Measurements from ENCODE around the gene PACSIN1. TPM values are rescaled to one million over a fixed set of nuclear protein-coding genes. Genes with fewer than 3 reads are reported as not detected.

PACSIN1 gene
- total RNA-seq, 2 donors from 2014 or later: 0.97 TPM; not detected in 1

DNA sequence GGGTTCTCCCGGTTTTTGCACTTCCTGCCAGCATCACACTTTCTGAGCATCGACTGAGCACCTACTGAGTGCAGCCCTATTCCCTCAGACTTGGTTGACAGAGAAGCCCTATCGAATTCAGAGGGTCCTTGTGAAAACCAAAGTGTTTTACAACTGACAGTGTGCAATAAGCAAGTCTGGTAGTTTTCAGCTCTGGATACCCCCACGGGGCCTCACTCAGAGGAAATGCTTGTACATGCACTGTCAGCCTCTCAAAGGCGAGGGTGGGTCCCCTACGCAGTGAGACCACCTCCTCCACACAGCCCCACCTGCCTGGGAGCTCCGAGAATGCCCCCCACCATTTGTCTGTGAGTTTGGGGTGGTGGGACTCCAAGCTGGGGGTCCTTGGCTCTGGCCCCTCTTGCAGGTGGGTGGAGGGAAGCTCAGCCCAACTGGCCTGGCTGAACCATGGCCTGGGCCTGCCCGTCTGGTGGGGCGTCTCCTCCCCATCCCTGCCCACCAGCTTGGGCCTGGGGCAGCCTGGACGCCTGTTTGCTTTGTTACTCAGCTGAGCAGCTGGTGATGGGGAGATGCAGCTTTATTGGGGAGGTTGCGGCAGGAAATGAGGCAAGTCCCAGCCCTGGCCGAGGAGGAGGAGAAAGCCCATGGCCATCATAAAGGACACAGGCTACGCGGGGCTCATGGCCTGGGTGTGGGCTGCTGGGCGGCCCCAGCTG is 88.6 kb downstream of the PACSIN1 start:
- DNase-seq (ENCODE audit: low spot score in 2 of 2) (no peak), ATAC-seq (no peak)
- Mint-ChIP-seq H3K36me3 (no peaks in the 10 kb centered on the region), H3K27ac (peak overlapping the region in 1 of 2 donors; percentile 56), H3K9me3 (no peaks in the 10 kb centered on the region)

DNA sequence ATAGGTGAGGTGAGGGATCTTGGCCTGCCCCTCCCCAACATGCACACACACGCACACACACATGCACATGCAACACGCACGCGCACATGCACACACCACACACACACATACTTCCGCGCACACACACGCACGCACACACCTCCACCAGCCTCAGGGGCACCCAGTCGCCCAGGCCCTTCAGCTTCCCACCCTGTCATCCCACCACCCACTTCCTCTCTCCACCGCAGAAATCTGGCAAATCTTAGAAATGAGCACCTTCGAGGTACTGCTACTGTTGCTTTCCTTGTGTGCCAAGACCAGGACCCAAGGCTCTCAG is 89.1 kb downstream of the PACSIN1 start:
- ATAC-seq (peak in 1 of 2 donors; percentile 22), DNase-seq (ENCODE audit: low spot score in 2 of 2) (no peak)
- Mint-ChIP-seq H3K27ac (no peak overlapping the region), H3K36me3 (no peaks in the 10 kb centered on the region), H3K9me3 (no peaks in the 10 kb centered on the region)

DNA sequence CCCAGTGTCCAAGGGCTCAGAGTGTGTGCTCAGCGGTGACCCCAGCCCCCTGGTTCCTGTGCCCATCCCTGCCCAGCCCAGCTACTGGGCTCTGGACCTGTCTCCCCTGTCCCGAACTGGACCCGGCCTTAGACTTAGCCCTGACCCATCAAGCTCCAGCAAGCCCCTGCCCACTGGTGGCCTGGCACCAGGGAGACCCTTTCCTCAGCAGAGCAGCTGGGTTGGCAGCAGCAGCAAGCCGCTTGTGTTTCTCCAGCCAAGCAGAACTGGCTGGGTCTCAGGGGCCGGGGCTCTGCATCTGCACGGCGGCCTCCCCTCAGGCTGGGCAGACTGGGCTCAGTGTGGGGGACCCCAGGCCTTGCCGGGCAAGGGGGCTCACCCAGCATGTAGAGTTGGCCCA is 89.5 kb downstream of the PACSIN1 start:
- Mint-ChIP-seq H3K9me3 (no peaks in the 10 kb centered on the region), H3K36me3 (no peaks in the 10 kb centered on the region), H3K27ac (no peak overlapping the region)
- ATAC-seq (no peak), DNase-seq (ENCODE audit: low spot score in 2 of 2) (no peak)

DNA sequence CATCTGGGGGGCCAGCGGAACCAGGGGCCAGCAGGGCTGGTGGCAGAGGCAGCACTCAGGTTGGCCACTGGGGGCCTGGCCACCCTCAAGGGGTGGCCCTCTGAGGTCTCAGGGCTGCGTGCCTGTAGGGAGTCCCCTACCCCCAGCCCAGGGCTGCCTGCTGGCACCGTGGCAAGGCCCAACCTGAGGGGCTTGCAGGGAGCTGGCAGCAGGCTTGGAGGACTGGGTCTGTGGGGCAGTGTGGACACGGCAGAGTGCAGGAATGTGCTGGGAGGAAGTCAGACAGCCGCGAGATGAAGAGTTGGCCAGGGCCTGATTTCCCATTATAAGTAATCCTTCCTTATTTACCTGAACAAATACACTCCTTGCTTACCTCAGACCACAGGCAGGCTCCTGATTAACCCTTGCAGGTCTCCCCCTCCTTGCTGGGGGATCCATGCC is 90.2 kb downstream of the PACSIN1 start, which contains the start of gene SPDEF:
TSS of gene SPDEF (minus strand) at position 299 of the 441 bp plus-strand sequence. CDS start 11,874 bp downstream, outside the sequence.
- no peak for ATAC-seq
- H3K27ac Mint-ChIP-seq: peak within 1 kb of the TSS in 1 of 2 donors; percentile 18
- H3K36me3 Mint-ChIP-seq: no peaks in the 10 kb centered on the region
- DNase-seq (ENCODE audit: low spot score in 2 of 2): no peak
- H3K9me3 Mint-ChIP-seq: no peaks in the 10 kb centered on the region

DNA sequence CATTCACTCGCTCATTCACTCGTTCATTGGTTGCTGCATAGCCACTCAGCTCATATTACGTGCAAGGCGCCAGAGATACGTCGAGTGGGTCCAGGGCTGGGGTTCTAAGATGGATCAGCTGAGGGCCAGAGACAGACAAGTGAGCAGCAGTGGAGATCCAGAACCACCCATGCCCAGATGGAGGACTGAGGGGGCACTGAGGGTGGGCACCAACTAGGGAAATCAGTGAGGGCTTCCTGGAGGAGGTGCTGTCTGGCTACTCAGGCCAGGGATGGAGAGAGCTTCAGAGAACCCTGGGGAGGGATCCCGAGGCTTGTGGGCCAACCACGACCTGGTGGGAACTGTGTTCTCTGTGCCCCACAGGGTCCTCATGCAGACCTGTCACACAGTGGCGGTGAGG is 90.6 kb downstream of the PACSIN1 start:
- DNase-seq (ENCODE audit: low spot score in 2 of 2) (no peak), ATAC-seq (no peak)
- H3K27ac Mint-ChIP-seq: peak overlapping the region in 1 of 2 donors; percentile 18
- H3K9me3 Mint-ChIP-seq: no peaks in the 10 kb centered on the region
- H3K36me3 Mint-ChIP-seq: no peaks in the 10 kb centered on the region

DNA sequence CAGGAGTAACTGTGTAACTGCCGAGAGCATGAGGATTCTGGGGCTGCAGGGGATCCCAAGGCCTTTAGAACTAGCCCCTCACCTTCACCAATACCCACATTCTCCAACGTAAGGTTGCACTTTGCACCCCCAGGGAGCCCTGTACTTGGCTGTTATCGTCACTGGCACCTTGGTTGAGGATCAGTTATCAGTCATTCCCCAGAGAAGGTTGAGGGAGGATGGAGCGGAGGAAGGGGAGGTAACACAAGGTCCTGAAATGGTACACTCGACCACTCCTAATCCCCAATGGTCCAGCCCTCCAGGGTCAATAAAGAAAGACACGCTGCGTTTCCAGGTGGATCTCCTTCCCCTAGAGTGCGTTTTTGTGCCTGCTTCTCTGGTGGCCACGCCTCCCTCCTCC is 91.4 kb downstream of the PACSIN1 start:
- ATAC-seq (no peak), DNase-seq (ENCODE audit: low spot score in 2 of 2) (no peak)
- H3K9me3 Mint-ChIP-seq: no peaks in the 10 kb centered on the region
- H3K36me3 Mint-ChIP-seq: no peaks in the 10 kb centered on the region
- H3K27ac Mint-ChIP-seq: no peak overlapping the region

DNA sequence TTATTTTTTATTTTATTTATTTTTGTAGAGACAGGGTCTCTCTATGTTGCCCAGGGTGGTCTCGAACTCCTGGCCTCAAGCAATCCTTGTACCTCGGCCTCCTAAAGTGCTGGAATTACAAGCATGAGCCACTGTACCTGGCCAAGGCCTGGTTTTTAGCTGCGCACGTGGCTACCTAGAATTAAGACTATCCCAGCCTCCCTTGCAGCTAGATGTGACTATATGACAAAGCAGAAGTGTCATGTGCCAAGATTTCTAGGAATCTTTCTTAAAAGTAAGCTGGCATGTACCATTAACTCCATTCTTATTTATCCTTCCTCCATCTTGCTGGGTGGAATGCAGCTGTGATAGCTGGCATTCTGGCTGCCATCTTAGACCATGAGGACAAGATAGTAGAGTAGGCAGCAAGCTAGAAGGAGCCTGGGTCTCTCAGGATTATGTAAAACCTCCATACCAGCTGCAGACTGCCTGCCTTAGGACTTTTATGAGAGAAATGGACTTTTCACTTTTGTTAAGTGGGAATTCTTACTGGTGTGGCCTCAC is 92.4 kb downstream of the PACSIN1 start:
- ATAC-seq (no peak), DNase-seq (ENCODE audit: low spot score in 2 of 2) (no peak)
- Mint-ChIP-seq H3K36me3 (no peaks in the 10 kb centered on the region), H3K9me3 (no peaks in the 10 kb centered on the region), H3K27ac (no peak overlapping the region)

DNA sequence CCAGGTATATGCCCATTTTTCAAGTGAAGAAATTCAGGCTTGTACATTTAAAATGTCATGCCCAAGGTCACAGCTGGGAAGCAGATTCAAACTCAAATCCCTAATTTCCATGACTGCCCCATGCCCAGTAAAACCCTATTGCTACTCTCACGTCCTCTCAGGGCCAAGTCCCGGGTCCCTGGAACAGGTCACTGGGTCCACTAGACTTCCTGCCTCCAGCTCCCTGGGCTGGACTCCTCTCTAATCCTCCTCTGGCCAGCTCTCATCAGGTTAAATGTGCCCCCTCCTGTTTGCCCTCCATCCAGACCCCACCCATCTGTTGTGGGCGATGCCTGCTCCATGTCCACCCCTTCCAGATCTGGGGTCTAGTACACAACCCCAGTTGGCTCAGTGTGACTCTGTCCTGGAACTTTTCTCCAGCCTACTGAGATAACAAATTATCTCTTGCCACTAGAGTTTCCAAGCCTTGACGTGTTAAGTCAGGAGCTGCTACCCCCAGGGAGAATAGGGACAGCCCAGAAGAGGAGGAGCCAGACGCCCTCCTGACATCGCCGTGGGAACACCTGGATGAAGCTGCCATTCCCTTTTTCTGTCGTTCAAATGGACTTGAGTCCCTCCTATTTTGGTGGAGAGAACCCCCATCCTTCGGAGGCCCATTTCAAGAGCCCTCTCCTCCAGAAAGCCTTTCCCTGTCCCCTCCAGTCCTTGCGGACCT is 93.9 kb downstream of the PACSIN1 start:
- peak overlapping the region in 1 of 2 donors; percentile 46 for H3K27ac Mint-ChIP-seq
- H3K36me3 Mint-ChIP-seq: no peaks in the 10 kb centered on the region
- no peaks in the 10 kb centered on the region for H3K9me3 Mint-ChIP-seq
- ATAC-seq (no peak), DNase-seq (ENCODE audit: low spot score in 2 of 2) (no peak)

DNA sequence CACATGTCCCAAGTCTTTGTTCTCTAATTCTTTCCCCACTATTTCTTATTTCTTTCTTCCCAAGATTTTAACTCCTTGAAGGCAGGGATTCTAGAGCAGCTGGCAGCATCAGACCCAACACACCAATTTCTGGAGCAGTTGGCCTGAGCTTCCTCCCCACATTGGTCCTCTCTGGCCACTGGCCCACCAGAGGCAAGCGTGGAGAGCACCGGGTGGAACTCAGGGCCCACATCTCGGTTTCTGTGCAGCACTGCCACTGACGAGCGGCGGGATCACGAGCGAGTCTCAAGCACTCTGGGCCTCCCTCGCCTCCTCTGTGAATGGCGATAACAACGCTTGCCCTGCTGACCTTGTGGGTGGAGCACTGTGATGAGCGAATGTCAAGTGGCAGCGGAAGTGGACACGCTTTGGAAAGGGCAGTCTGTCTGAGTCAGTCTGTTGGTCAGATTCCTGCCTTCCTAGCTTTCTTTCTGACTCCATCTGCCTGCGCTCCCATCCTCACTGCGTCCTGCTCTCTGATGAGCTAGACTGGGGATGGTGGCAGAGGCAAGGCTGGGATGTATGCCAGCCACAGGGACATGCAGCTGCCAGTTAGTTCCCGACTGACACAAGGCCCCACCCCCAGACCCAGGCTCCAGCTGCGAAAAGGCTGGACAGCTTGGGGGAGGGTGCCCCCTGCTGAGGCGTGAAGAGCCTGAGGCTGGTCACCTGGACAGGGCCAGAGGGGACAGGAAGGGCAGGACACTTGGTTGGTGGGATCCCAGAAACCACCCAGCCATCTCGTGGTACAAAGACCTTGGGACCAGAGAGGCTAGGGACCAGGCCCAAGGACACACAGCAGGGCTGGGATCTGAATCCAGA is 94.7 kb downstream of the PACSIN1 start:
- ATAC-seq (no peak), DNase-seq (ENCODE audit: low spot score in 2 of 2) (no peak)
- Mint-ChIP-seq H3K36me3 (no peaks in the 10 kb centered on the region), H3K27ac (peak overlapping the region in 1 of 2 donors; percentile 46), H3K9me3 (no peaks in the 10 kb centered on the region)

DNA sequence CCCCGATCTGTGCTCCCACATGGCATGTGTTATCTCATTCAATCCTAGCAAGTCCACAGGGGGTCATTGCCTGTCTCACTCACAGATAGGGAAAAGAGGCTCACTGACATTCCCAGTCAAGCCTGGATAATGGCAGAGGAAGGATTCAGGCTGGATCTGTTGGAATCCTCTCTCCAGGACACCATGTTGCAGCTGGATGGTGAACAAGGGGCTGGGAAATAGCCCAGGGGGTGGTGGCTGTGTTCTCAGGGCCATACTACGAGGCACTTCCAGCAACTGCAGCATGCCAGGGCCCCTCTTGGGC is 95.3 kb downstream of the PACSIN1 start:
- no peaks in the 10 kb centered on the region for H3K9me3 Mint-ChIP-seq
- DNase-seq (ENCODE audit: low spot score in 2 of 2) (no peak), ATAC-seq (no peak)
- H3K27ac Mint-ChIP-seq: no peak overlapping the region
- H3K36me3 Mint-ChIP-seq: no peaks in the 10 kb centered on the region

DNA sequence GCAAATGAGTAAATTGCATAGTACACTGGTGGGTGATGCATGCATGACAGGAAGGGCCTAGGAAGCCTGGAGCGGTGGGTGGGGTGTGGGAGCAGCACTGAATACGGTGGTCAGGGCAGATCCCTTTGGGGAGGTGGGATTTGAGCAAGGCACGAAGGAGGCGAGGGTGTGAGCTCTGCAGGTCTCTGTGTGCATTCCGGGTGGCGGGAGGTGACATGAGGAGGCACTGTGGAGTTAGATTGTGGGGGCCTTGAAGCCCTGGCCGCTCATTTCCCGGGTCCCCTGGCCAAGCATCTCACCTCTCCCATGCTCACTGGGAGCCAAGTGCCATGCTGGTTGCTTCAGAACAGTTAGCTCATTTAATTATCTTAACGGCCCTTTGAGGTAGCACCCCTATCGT is 96.5 kb downstream of the PACSIN1 start:
- no peak for ATAC-seq
- no peak overlapping the region for H3K27ac Mint-ChIP-seq

DNA sequence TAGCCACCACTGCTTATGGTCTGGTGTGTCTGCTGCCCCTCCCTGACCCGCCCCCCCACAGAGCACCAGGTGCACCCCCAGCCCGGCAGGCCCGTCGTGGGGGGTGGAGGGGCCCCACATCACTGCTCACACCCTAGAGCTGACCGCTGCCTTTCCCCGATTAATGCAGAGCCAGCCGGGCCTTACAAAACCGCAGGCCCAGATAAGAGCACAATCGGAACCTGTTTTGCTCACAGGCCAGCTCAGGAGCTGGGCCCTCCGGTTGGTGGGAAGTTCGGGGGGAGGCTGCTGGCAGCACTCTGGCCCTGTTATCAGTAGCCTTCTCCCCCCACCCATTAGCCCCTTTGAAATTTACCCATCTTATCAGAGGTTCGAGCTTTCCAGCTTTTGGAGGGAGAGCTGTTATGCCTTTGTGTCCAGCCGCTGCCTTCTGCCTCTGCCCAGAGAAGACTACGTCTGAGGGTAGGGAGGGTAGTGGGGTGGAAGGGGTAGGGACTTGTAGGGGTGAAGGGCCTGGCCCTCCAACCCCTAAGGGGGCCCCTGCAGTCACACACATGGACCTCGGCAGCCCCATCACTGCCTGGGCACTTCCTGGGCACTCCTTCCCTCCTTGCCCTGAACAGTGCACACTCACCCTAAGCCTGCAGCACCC is 97.1 kb downstream of the PACSIN1 start:
- Mint-ChIP-seq H3K9me3 (no peaks in the 10 kb centered on the region), H3K27ac (no peak overlapping the region), H3K36me3 (no peaks in the 10 kb centered on the region)
- no peak for ATAC-seq
- DNase-seq (ENCODE audit: low spot score in 2 of 2): no peak

More for the DNA sequence above, 96.5 kb downstream of the PACSIN1 start:
- Mint-ChIP-seq H3K36me3 (no peaks in the 10 kb centered on the region), H3K9me3 (no peaks in the 10 kb centered on the region)
- no peak for DNase-seq (ENCODE audit: low spot score in 2 of 2)

DNA sequence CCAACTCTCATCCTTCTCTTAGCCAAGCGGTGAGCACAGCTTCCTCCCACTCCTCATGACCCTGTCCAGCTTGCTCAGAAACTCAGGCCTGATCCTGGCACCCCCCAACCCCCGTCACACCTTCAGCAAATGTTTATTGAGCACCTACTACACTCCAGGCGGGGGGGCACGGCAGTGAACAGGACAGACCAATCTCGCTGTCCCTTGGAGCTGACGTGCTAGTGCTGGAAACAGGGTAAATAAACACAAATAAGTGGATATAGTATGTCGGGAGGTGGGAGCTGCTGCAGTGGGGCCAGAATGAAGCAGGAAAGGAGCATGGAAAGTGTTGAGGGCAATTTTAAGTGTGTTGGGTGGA is 97.6 kb downstream of the PACSIN1 start:
- ATAC-seq (no peak), DNase-seq (ENCODE audit: low spot score in 2 of 2) (no peak)
- H3K36me3 Mint-ChIP-seq: no peaks in the 10 kb centered on the region
- H3K9me3 Mint-ChIP-seq: no peaks in the 10 kb centered on the region
- no peak overlapping the region for H3K27ac Mint-ChIP-seq

DNA sequence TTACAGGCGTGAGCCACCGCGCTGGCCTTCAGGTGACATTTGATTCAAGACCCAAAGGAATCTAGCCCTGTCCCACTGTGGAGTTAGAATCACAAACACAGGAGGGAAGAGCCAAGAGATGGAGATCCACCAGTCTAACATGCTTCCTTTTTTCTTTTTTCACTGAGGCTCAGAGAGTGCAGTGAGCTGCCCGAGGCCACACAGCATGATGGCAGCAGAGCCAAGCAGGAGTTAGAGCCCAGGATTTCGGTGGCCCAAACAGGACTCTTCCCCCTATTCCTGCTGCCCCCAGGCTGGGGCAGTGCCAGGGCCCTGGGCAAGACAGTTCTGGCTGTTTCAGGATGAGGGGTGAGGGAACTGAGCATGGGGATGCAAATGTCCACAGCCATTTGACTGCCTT is 98.3 kb downstream of the PACSIN1 start:
- no peaks in the 10 kb centered on the region for H3K9me3 Mint-ChIP-seq
- H3K27ac Mint-ChIP-seq: no peak overlapping the region
- no peak for DNase-seq (ENCODE audit: low spot score in 2 of 2)
- no peak for ATAC-seq
- H3K36me3 Mint-ChIP-seq: no peaks in the 10 kb centered on the region

DNA sequence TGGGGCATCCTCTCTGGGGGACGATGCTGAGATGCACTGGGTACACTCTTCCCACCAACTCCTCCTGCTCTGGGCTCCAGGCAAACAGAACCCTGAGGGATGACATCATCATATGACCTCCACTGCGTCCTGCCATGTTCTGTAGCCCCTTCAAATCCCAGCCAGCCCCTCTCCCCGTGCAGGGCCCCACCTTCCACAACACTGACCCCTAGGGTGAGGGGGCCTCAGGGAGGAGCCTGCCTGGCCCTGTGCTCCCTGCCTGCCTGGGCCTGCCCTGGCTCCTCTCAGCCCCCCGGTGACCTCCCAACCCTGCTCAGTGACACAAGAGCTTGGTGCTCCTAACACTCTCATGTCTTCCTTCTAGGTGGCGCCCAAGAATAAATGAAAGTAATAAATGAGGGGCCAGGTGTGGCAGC is 99.9 kb downstream of the PACSIN1 start:
- DNase-seq (ENCODE audit: low spot score in 2 of 2) (no peak), ATAC-seq (no peak)
- no peak overlapping the region for H3K27ac Mint-ChIP-seq
- no peaks in the 10 kb centered on the region for H3K36me3 Mint-ChIP-seq
- no peaks in the 10 kb centered on the region for H3K9me3 Mint-ChIP-seq

DNA sequence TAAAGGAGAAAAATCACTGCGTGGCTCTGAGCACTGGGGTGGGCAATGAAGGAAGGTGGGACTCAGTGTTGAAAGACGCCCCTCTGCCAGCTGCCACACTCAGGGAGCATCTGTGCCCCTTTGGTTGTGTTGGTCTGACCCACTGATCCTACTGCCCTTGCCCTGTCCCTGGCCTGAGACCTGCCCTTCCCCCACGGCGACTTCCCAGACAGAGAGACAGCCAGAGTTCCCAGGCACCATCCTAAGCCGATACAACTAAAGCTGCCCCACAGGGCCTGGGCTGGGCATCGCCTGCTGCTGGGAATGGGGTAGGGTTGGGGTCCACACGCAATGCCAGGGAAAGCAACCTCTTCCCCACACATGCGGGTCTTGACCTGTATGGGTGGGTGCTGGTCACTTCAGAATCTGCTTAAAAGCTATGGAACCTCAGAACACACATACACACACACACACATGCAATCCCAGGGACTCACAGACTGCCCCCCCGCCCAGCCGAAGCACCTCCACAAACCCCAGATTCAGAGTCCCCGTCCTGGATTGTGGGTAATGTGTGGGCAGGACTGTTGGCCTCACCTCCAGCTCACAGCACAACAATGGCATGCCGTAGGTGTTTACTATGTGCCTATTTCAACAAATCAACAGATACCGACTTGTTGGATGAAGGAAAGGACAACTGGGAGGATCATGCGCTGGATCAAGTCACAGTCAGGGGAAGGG is 101.1 kb downstream of the PACSIN1 start:
- Mint-ChIP-seq H3K27ac (no peak overlapping the region), H3K36me3 (no peaks in the 10 kb centered on the region), H3K9me3 (no peaks in the 10 kb centered on the region)
- DNase-seq (ENCODE audit: low spot score in 2 of 2) (no peak), ATAC-seq (no peak)

Measured in activated naive CD4-positive, alpha-beta T cell treated with anti-CD3 and anti-CD28 coated beads, Interleukin-2, amount 50 U/mL, for 72 hours (primary cell).